Measurements from ENCODE around the gene ROBO1. TPM values are rescaled to one million over a fixed set of nuclear protein-coding genes. Genes with fewer than 3 reads are reported as not detected.

Gene ROBO1
- total and polyA plus RNA-seq, 2 donors from 2014 or later: 2.1 to 22.1 TPM

DNA sequence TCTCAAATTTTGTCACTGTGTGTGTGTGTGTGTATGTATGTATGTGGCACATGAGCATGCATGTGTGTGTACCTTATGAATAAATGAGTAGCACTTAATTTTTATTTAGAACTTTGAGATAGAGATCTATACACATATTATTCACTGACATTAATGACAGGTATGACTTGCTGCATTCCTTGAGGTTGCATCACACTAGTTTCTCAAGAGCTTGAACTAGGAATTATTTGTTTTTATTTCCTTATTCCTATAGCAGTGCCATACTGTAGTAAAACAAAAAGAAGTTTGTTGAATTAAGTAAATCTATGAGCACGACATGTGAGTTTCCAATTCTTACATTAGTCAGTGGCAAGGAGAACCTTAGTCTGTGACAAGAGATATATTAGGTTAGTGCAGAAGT, 943.9 kb downstream of the ROBO1 start:
- no peak for DNase-seq
- H3K36me3 ChIP-seq (ENCODE audit: control insufficient read depth in 2 of 3, insufficient read depth in 3 of 3, low read length in 3 of 3): no peaks in the 10 kb centered on the region
- no peak overlapping the region for H3K9ac ChIP-seq (ENCODE audit: low read length in 3 of 3)
- TF ChIP-seq, protein P1, sequence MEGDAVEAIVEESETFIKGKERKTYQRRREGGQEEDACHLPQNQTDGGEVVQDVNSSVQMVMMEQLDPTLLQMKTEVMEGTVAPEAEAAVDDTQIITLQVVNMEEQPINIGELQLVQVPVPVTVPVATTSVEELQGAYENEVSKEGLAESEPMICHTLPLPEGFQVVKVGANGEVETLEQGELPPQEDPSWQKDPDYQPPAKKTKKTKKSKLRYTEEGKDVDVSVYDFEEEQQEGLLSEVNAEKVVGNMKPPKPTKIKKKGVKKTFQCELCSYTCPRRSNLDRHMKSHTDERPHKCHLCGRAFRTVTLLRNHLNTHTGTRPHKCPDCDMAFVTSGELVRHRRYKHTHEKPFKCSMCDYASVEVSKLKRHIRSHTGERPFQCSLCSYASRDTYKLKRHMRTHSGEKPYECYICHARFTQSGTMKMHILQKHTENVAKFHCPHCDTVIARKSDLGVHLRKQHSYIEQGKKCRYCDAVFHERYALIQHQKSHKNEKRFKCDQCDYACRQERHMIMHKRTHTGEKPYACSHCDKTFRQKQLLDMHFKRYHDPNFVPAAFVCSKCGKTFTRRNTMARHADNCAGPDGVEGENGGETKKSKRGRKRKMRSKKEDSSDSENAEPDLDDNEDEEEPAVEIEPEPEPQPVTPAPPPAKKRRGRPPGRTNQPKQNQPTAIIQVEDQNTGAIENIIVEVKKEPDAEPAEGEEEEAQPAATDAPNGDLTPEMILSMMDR (IDR thresholded peaks at IDR 0.05; ENCODE audit: borderline replicate concordance, extremely low read depth, insufficient read depth): no peak
- H3K27me3 ChIP-seq (ENCODE audit: control insufficient read depth, insufficient read depth, low read length): no peaks in the 10 kb centered on the region
- H3K4me1 ChIP-seq (ENCODE audit: control insufficient read depth in 2 of 3, insufficient read depth in 2 of 3, low read depth in 1 of 3, low read length in 3 of 3): no peaks in the 10 kb centered on the region
- intact Hi-C loops (cut with DNase I): no loop called here
- H3K27ac ChIP-seq (ENCODE audit: low read depth in 2 of 2, low read length in 2 of 2): no peak overlapping the region
- H3K4me3 ChIP-seq (ENCODE audit: low read length in 3 of 3): no peak overlapping the region
- H3K9me3 ChIP-seq (ENCODE audit: control insufficient read depth in 2 of 3, insufficient read depth in 1 of 3, low read length in 3 of 3): no peaks in the 10 kb centered on the region
- no peak for FAIRE-seq

DNA sequence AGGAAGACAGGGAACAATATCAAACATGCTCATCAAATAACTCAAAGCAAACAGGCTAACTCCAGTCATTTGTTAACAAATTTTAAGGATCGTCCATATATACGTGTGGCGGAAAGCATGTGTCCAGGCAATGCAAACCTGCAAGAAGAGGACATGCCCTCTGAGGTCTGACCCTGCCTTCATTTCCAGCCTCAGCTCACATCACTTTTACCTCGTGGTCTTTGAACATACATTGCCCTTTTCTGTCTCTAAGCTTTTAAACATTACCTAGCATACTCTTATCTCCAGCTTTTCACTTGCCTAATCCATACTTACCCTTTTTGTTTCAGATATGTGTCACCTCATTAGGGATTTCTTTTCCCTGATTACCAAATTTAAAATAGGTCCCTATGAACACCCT, 944.4 kb downstream of the ROBO1 start:
- DNase-seq (no peak), FAIRE-seq (no peak)
- Histone ChIP-seq H3K4me1 (ENCODE audit: control insufficient read depth in 2 of 3, insufficient read depth in 2 of 3, low read depth in 1 of 3, low read length in 3 of 3) (no peaks in the 10 kb centered on the region), H3K27me3 (ENCODE audit: control insufficient read depth, insufficient read depth, low read length) (no peaks in the 10 kb centered on the region), H3K4me3 (ENCODE audit: low read length in 3 of 3) (no peak overlapping the region), H3K9ac (ENCODE audit: low read length in 3 of 3) (no peak overlapping the region), H3K27ac (ENCODE audit: low read depth in 2 of 2, low read length in 2 of 2) (no peak overlapping the region), H3K36me3 (ENCODE audit: control insufficient read depth in 2 of 3, insufficient read depth in 3 of 3, low read length in 3 of 3) (no peaks in the 10 kb centered on the region), H3K9me3 (ENCODE audit: control insufficient read depth in 2 of 3, insufficient read depth in 1 of 3, low read length in 3 of 3) (no peaks in the 10 kb centered on the region)
- TF ChIP-seq, protein P1 (IDR thresholded peaks at IDR 0.05; ENCODE audit: borderline replicate concordance, extremely low read depth, insufficient read depth): no peak
- intact Hi-C loops (cut with DNase I): no loop called here

DNA sequence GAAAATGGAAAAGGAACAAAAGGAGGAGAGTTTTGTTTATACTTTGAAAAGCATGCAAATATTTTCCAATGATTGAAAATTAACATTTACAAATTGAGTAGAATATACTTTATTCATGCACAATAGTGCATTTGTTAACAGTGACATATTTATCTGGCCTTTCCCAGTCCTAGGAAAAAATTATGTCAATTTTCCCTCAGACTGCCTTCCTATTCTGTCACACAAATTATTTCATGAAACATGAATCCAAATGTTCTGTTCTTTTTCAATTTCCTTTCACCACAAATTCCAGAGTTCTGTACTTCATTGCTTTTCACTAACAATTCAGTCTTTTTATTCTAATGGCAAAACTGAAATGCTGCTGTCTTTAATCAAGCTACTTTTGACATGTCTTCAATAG, 945.1 kb downstream of the ROBO1 start:
- Histone ChIP-seq H3K36me3 (ENCODE audit: control insufficient read depth in 2 of 3, insufficient read depth in 3 of 3, low read length in 3 of 3) (no peaks in the 10 kb centered on the region), H3K4me1 (ENCODE audit: control insufficient read depth in 2 of 3, insufficient read depth in 2 of 3, low read depth in 1 of 3, low read length in 3 of 3) (no peaks in the 10 kb centered on the region), H3K4me3 (ENCODE audit: low read length in 3 of 3) (no peak overlapping the region), H3K27me3 (ENCODE audit: control insufficient read depth, insufficient read depth, low read length) (no peaks in the 10 kb centered on the region), H3K9ac (ENCODE audit: low read length in 3 of 3) (no peak overlapping the region), H3K9me3 (ENCODE audit: control insufficient read depth in 2 of 3, insufficient read depth in 1 of 3, low read length in 3 of 3) (no peaks in the 10 kb centered on the region), H3K27ac (ENCODE audit: low read depth in 2 of 2, low read length in 2 of 2) (no peak overlapping the region)
- intact Hi-C loops (cut with DNase I): no loop called here
- FAIRE-seq (no peak), DNase-seq (no peak)
- TF ChIP-seq, protein P1 (IDR thresholded peaks at IDR 0.05; ENCODE audit: borderline replicate concordance, extremely low read depth, insufficient read depth): no peak

DNA sequence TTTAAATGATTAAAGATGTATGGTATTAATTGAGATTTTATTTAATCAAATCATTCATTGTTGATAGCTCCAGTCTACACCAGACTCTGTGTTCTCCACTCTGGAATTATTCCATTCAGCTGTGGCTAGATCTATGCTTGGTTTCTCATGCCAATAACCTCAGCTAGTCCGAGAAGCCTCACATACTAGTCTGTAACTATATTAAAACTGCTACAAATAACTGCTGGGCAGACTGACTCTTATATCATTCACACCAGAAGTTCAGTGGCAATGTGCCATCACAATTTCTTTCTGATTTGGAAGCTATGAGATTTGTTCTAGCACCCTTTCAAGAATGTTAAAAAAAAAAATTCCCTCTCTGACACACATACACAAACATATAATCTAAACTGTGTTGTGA, 947.3 kb downstream of the ROBO1 start:
- TF ChIP-seq, protein P1 (IDR thresholded peaks at IDR 0.05; ENCODE audit: borderline replicate concordance, extremely low read depth, insufficient read depth): no peak
- DNase-seq (no peak), FAIRE-seq (no peak)
- intact Hi-C loops (cut with DNase I): no loop called here
- Histone ChIP-seq H3K4me1 (ENCODE audit: control insufficient read depth in 2 of 3, insufficient read depth in 2 of 3, low read depth in 1 of 3, low read length in 3 of 3) (no peaks in the 10 kb centered on the region), H3K27ac (ENCODE audit: low read depth in 2 of 2, low read length in 2 of 2) (no peak overlapping the region), H3K4me3 (ENCODE audit: low read length in 3 of 3) (no peak overlapping the region), H3K36me3 (ENCODE audit: control insufficient read depth in 2 of 3, insufficient read depth in 3 of 3, low read length in 3 of 3) (no peaks in the 10 kb centered on the region), H3K9ac (ENCODE audit: low read length in 3 of 3) (no peak overlapping the region), H3K27me3 (ENCODE audit: control insufficient read depth, insufficient read depth, low read length) (no peaks in the 10 kb centered on the region), H3K9me3 (ENCODE audit: control insufficient read depth in 2 of 3, insufficient read depth in 1 of 3, low read length in 3 of 3) (no peaks in the 10 kb centered on the region)

All from kidney (tissue), 14 donors.